Measurements from ENCODE around the gene PBOV1.

DNA sequence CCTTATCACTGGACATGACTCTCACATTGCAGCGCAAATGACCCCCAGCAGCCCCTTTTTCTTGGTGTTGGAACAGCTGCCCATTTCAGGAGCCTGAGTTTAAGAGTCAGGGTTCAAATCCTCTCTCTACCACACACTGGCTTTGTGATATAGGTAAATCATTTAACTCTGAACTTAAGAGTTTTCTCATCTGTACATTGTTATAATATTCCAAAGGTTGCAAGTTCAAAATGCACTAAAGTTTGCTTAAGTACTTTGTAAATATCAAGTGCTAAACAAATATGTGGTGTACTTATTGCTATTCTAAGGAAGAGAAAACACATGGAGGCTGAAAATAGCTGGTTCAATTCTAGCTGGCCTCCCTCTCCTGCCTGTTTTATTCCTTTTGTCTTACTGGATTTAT is 39.3 kb upstream of the PBOV1 start:
- TF ChIP-seq CTCF (IDR thresholded peaks at IDR 0.05; ENCODE audit: poor library complexity) (no peak), EZH2 (IDR thresholded peaks at IDR 0.05; ENCODE audit: borderline replicate concordance) (no peak), EZH2phosphoT487 (IDR thresholded peaks at IDR 0.05; ENCODE audit: low read depth, severe bottlenecking, unreplicated experiment) (no peak)
